CD1c-positive myeloid dendritic cell (primary cell): Measurements from ENCODE around the gene SDHB.

ENCODE experiments used
- DNase-seq: peaks from one replicate; pipeline ENCODE4 v3.0.0-alpha.2; 2016; ENCODE audit errors: extremely low spot score

The SDHB gene

GRCh38 chr1:16986560-16986959 is 67.3 kb downstream of the SDHB start:
- DNase-seq: no peak

- DNase-seq: no peak
Measured at GRCh38 chr1:16986113-16986512, 67.7 kb downstream of the SDHB start.

- no peak for DNase-seq
Measured at GRCh38 chr1:16984717-16985116, 69.1 kb downstream of the SDHB start.

- DNase-seq: no peak
Measured at GRCh38 chr1:16983649-16984048, 70.2 kb downstream of the SDHB start.

- no peak for DNase-seq
Measured at GRCh38 chr1:16982902-16983301, 70.9 kb downstream of the SDHB start.

- DNase-seq: no peak
Measured at GRCh38 chr1:16981269-16981849, 72.5 kb downstream of the SDHB start.

GRCh38 chr1:16980473-16981268 is 73.2 kb downstream of the SDHB start, which contains the start of gene MFAP2:
MFAP2 (minus strand) TSS chr1:16980620; CDS start chr1:16978273, 2,347 bp downstream.
- no peak for DNase-seq

GRCh38 chr1:16979475-16980327 is 74.1 kb downstream of the SDHB start:
- no peak for DNase-seq

GRCh38 chr1:16978567-16979474 is 75.0 kb downstream of the SDHB start:
- DNase-seq: no peak

GRCh38 chr1:16978139-16978538 is 75.7 kb downstream of the SDHB start:
- DNase-seq: no peak

- DNase-seq: no peak
Measured at GRCh38 chr1:16977377-16977776, 76.5 kb downstream of the SDHB start.

- DNase-seq: no peak
Measured at GRCh38 chr1:16976966-16977365, 76.9 kb downstream of the SDHB start.

GRCh38 chr1:16975838-16976237 is 78.0 kb downstream of the SDHB start:
- DNase-seq: no peak

GRCh38 chr1:16975211-16975610 is 78.6 kb downstream of the SDHB start:
- no peak for DNase-seq

GRCh38 chr1:16973215-16973614 is 80.6 kb downstream of the SDHB start:
- no peak for DNase-seq

GRCh38 chr1:16972189-16972895 is 81.5 kb downstream of the SDHB start:
- no peak for DNase-seq

GRCh38 chr1:16971341-16972188 is 82.3 kb downstream of the SDHB start:
- DNase-seq: no peak

- no peak for DNase-seq
Measured at GRCh38 chr1:16970132-16970910, 83.5 kb downstream of the SDHB start.

GRCh38 chr1:16969651-16970050 is 84.2 kb downstream of the SDHB start:
- no peak for DNase-seq
